Ishikawa (cell line): ENCODE measurements around the gene FOXF1.

Source experiments
- CEBPB ChIP-seq: IDR thresholded peaks from 2 replicates; pipeline ENCODE4 v1.6.1; 2012
- CREB1 ChIP-seq: IDR thresholded peaks from 2 replicates; pipeline ENCODE4 v1.6.1; 2012; ENCODE audit warnings: low read depth
- EGR1 ChIP-seq: IDR thresholded peaks from 2 replicates; pipeline ENCODE4 v1.6.1; 2012
- EP300 ChIP-seq: IDR thresholded peaks from 2 replicates; pipeline ENCODE4 v1.6.1; 2012; ENCODE audit warnings: borderline replicate concordance
- FOXM1 ChIP-seq: IDR thresholded peaks from 2 replicates; pipeline ENCODE4 v1.6.1; 2012; ENCODE audit warnings: low read depth, borderline replicate concordance
- MAX ChIP-seq: IDR thresholded peaks from 2 replicates; pipeline ENCODE4 v1.6.1; 2012
- NFIC ChIP-seq: IDR thresholded peaks from 2 replicates; pipeline ENCODE4 v1.6.1; 2012
- RAD21 ChIP-seq: IDR thresholded peaks from 2 replicates; pipeline ENCODE4 v1.6.1; 2012; ENCODE audit warnings: low read depth
- REST ChIP-seq: IDR thresholded peaks from 2 replicates; pipeline ENCODE4 v1.6.1; 2012; ENCODE audit warnings: low read depth, mild to moderate bottlenecking
- TAF1 ChIP-seq: IDR thresholded peaks from 2 replicates; pipeline ENCODE4 v1.6.1; 2012; ENCODE audit warnings: low read depth, mild to moderate bottlenecking
- YY1 ChIP-seq: IDR thresholded peaks from 2 replicates; pipeline ENCODE4 v1.6.1; 2012; ENCODE audit warnings: low read depth

GRCh38 chr16:86467490-86467889 lies 42.8 kb upstream of the FOXF1 start:
- no peak for TF ChIP-seq EP300
- TF ChIP-seq TAF1: no peak
- TF ChIP-seq NFIC: no peak
- TF ChIP-seq REST: no peak
- no peak for TF ChIP-seq MAX
- TF ChIP-seq CREB1: no peak
- TF ChIP-seq FOXM1: no peak
- TF ChIP-seq EGR1: no peak
- no peak for TF ChIP-seq YY1
- no peak for TF ChIP-seq RAD21
- no peak for TF ChIP-seq CEBPB
